Osteoblast (primary cell): ENCODE measurements around the gene DMD. TPM values are rescaled to one million over a fixed set of nuclear protein-coding genes. Genes with fewer than 3 reads are reported as not detected.

ENCODE experiments used
- DNase-seq: peaks from one replicate; pipeline ENCODE4 v3.0.0; 2011; ENCODE audit warnings: low spot score, mixed read lengths; ENCODE audit not compliant: insufficient read length; ENCODE audit errors: missing footprints
- H2AFZ ChIP-seq: 2 replicates; pipeline ENCODE4 v1.6.0; 2011; ENCODE audit warnings: mild to moderate bottlenecking, low read length
- H3K27ac ChIP-seq: 2 replicates; pipeline ENCODE4 v1.5.1; 2011; ENCODE audit warnings: mild to moderate bottlenecking, low read depth, low read length, moderate library complexity
- H3K27me3 ChIP-seq: 2 replicates; pipeline ENCODE4 v1.6.0; 2012; ENCODE audit warnings: mild to moderate bottlenecking, control low read depth, inconsistent platforms, low read length, moderate library complexity; ENCODE audit not compliant: insufficient read depth
- H3K36me3 ChIP-seq: 2 replicates; pipeline ENCODE4 v1.5.1; 2011; ENCODE audit warnings: mild to moderate bottlenecking, low read length, control low read depth, moderate library complexity; ENCODE audit not compliant: insufficient read depth
- H3K4me1 ChIP-seq: 2 replicates; pipeline ENCODE4 v1.5.1; 2011; ENCODE audit warnings: mild to moderate bottlenecking, low read length, control low read depth, moderate library complexity; ENCODE audit not compliant: insufficient read depth
- H3K4me2 ChIP-seq: 2 replicates; pipeline ENCODE4 v1.6.0; 2011; ENCODE audit warnings: mild to moderate bottlenecking, low read length; ENCODE audit not compliant: insufficient read depth
- H3K4me3 ChIP-seq: fragments of 200-600 bp; sonication (generic); 3 replicates; pipeline ENCODE4 v1.5.1; 2012; ENCODE audit warnings: mild to moderate bottlenecking, low read length, inconsistent platforms; ENCODE audit not compliant: insufficient read depth
- H3K79me2 ChIP-seq: 2 replicates; pipeline ENCODE4 v1.6.0; 2012; ENCODE audit warnings: mild to moderate bottlenecking, low read length, control low read depth, inconsistent platforms; ENCODE audit not compliant: insufficient read depth
- H3K9me3 ChIP-seq: 2 replicates; pipeline ENCODE4 v1.5.1; 2011; ENCODE audit warnings: low read depth, low read length, control low read depth
- H4K20me1 ChIP-seq: 2 replicates; pipeline ENCODE4 v1.6.0; 2012; ENCODE audit warnings: mild to moderate bottlenecking, low read length, control low read depth; ENCODE audit not compliant: insufficient read depth
- CTCF ChIP-seq: IDR thresholded peaks from 2 replicates; pipeline ENCODE4 v1.5.1; 2011; ENCODE audit warnings: mild to moderate bottlenecking, low read depth, low read length, moderate library complexity; ENCODE audit errors: extremely low read depth
- total RNA-seq: library from RNA; depleted of rRNA; stranded (reverse); fragments of >200 nt; gene quantifications from 2 replicates; pipeline ENCODE4 v1.2.3, GENCODE V29; 2012

Gene DMD
- total RNA-seq, 1 donor = 12.7 TPM

- H3K27ac ChIP-seq = no peak overlapping the region
- TF ChIP-seq CTCF = no peak
- DNase-seq = no peak
- H3K4me1 ChIP-seq = no peaks in the 10 kb centered on the region
- no peak overlapping the region for H3K4me2 ChIP-seq
- no peaks in the 10 kb centered on the region for H3K27me3 ChIP-seq
- no peak overlapping the region for H2AFZ ChIP-seq
- H3K79me2 ChIP-seq = no peaks in the 10 kb centered on the region
- no peaks in the 10 kb centered on the region for H4K20me1 ChIP-seq
- no peak overlapping the region for H3K4me3 ChIP-seq
- no peaks in the 10 kb centered on the region for H3K36me3 ChIP-seq
- H3K9me3 ChIP-seq = no peaks in the 10 kb centered on the region
These were observed 1879.4 kb downstream of the DMD start for GRCh38 chrX:31331928-31332327.

GRCh38 chrX:31331015-31331414 lies 1880.3 kb downstream of the DMD start:
- no peak for DNase-seq
- no peaks in the 10 kb centered on the region for H3K36me3 ChIP-seq
- H2AFZ ChIP-seq = no peak overlapping the region
- no peak for TF ChIP-seq CTCF
- no peak overlapping the region for H3K27ac ChIP-seq
- no peaks in the 10 kb centered on the region for H3K79me2 ChIP-seq
- no peaks in the 10 kb centered on the region for H3K9me3 ChIP-seq
- H3K4me1 ChIP-seq = no peaks in the 10 kb centered on the region
- H3K4me2 ChIP-seq = no peak overlapping the region
- no peak overlapping the region for H3K4me3 ChIP-seq
- no peaks in the 10 kb centered on the region for H3K27me3 ChIP-seq
- no peaks in the 10 kb centered on the region for H4K20me1 ChIP-seq

- Histone ChIP-seq H3K79me2 (no peaks in the 10 kb centered on the region), H2AFZ (no peak overlapping the region), H3K9me3 (no peaks in the 10 kb centered on the region), H3K4me3 (no peak overlapping the region), H3K27ac (no peak overlapping the region), H4K20me1 (no peaks in the 10 kb centered on the region), H3K4me1 (no peaks in the 10 kb centered on the region), H3K36me3 (no peaks in the 10 kb centered on the region), H3K27me3 (no peaks in the 10 kb centered on the region), H3K4me2 (no peak overlapping the region)
- TF ChIP-seq CTCF = no peak
- no peak for DNase-seq
These were observed 1882.1 kb downstream of the DMD start for GRCh38 chrX:31329298-31329697.

- no peaks in the 10 kb centered on the region for H4K20me1 ChIP-seq
- no peak overlapping the region for H2AFZ ChIP-seq
- TF ChIP-seq CTCF = no peak
- no peaks in the 10 kb centered on the region for H3K36me3 ChIP-seq
- H3K9me3 ChIP-seq = no peaks in the 10 kb centered on the region
- H3K27ac ChIP-seq = no peak overlapping the region
- H3K27me3 ChIP-seq = no peaks in the 10 kb centered on the region
- H3K79me2 ChIP-seq = no peaks in the 10 kb centered on the region
- H3K4me3 ChIP-seq = no peak overlapping the region
- H3K4me2 ChIP-seq = no peak overlapping the region
- DNase-seq = no peak
- no peaks in the 10 kb centered on the region for H3K4me1 ChIP-seq
These were observed 1887.7 kb downstream of the DMD start for GRCh38 chrX:31323658-31324057.
